ENCODE measurements around the gene ALKBH5.

DNA sequence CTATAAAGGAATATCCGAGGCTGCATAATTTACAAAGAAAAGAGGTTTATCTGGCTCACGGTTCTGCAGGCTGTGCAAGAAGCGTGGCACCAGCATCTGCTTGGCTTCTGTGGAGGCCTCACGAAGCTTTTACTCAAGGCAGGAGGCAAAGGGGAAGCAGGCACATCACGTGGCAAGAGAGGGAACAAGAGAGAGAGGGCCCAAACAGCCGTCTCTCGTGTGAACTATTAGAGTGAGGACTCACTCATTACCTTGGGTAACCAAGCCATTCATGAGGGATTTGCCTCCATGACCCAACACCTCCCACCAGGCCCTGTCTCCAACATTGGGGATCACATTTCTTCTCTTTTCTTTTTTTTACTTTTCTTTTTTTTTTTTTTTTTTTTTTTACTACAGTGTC is 7.5 kb upstream of the ALKBH5 start:
- TF ChIP-seq EZH2 (IDR thresholded peaks at IDR 0.05; ENCODE audit: insufficient read depth, poor library complexity, severe bottlenecking) (no peak), EZH2phosphoT487 (IDR thresholded peaks at IDR 0.05; ENCODE audit: insufficient read depth, low read depth) (no peak)

Measured in GM23248 (cell line).